ENCODE results near the gene HDAC4. TPM values are rescaled to one million over a fixed set of nuclear protein-coding genes. Genes with fewer than 3 reads are reported as not detected.

Gene HDAC4
- total and polyA plus RNA-seq, 2 experiments from 2014 or later, result 8.1 to 41.8 TPM

GRCh38 chr2:239047861-239048260 is 353.0 kb downstream of the HDAC4 start (continued):
- TF ChIP-seq REST (IDR thresholded peaks at IDR 0.05; ENCODE audit: unreplicated experiment) (no peak), EZH2 (IDR thresholded peaks at IDR 0.05; ENCODE audit: low read depth, unreplicated experiment) (no peak)

- Histone ChIP-seq H3K4me3 (no peak overlapping the region), H3K79me2 (replicated peaks; ENCODE audit: insufficient read depth) (no peaks in the 10 kb centered on the region), H3K36me3 (ENCODE audit: insufficient read depth) (no peaks in the 10 kb centered on the region), H3F3A (replicated peaks; ENCODE audit: low read depth) (no peaks in the 10 kb centered on the region), H3K4me1 (ENCODE audit: insufficient read depth) (no peaks in the 10 kb centered on the region), H3K27me3 (ENCODE audit: insufficient read depth) (no peaks in the 10 kb centered on the region), H3K9me2 (ENCODE audit: insufficient read depth) (no peaks in the 10 kb centered on the region), H2AFZ (no peak overlapping the region), H4K20me1 (replicated peaks; ENCODE audit: insufficient read depth) (no peaks in the 10 kb centered on the region), H3K27ac (ENCODE audit: low read depth) (no peak overlapping the region), H3K4me2 (no peak overlapping the region)
- Mint-ChIP-seq H3K36me3 (ENCODE audit: low read depth) (no peaks in the 10 kb centered on the region; the same call in 2 of the 3 replicates), H3K27me3 (ENCODE audit: insufficient read depth, low read depth, poor library complexity) (peaks cover 5% of the 10 kb centered on the region), H3K9me3 (no peaks in the 10 kb centered on the region), H3K4me3 (no peak overlapping the region), H3K27ac (no peak overlapping the region), H3K4me1 (no peaks in the 10 kb centered on the region)
- DNase-seq (ENCODE audit: low spot score) (no peak), ATAC-seq (no peak)
- no peak for TF ChIP-seq CTCF (conservative IDR thresholded peaks at IDR 0.05; ENCODE audit: low read depth in 2 of 2)
- no peak for TF ChIP-seq STAT1 (IDR thresholded peaks at IDR 0.05; ENCODE audit: unreplicated experiment)
- no peak for TF ChIP-seq ZNF114 (CRISPR knock-in tag; IDR thresholded peaks at IDR 0.05)
- no peak for TF ChIP-seq CREB1 (CRISPR knock-in tag; IDR thresholded peaks at IDR 0.05; ENCODE audit: low read depth)
- no peak for TF ChIP-seq EZH2 (IDR thresholded peaks at IDR 0.05; ENCODE audit: low read depth, unreplicated experiment)
- TF ChIP-seq ZNF462 (CRISPR knock-in tag; IDR thresholded peaks at IDR 0.05), result no peak
Observed at GRCh38 chr2:239047420-239047819, 353.4 kb downstream of the HDAC4 start.

Measured in GM23338 (cell line).